Measurements from ENCODE around the gene MBP. TPM values are rescaled to one million over a fixed set of nuclear protein-coding genes. Genes with fewer than 3 reads are reported as not detected.

Gene MBP
- 100 to 1,000 TPM; 187 to 403 (median 297) TPM for polyA plus RNA-seq

- Mint-ChIP-seq H3K4me3 (peak within 1 kb of the TSS; percentile 92 to 100 (median 99)), H3K9me3 (no peaks in the 10 kb centered on the region), H3K27me3 (ENCODE audit: low read depth in 3 of 3) (peaks cover 13 to 39% (median 25%) of the 10 kb centered on the region in 3 donors), H3K36me3 (peaks cover 10 to 14% (median 12%) of the 10 kb centered on the region in 3 donors), H3K27ac (peak within 1 kb of the TSS; percentile 94 to 100 (median 97)), H3K4me1 (peaks cover 73 to 77% of the 10 kb centered on the region in 2 donors)
- DNase-seq: peak; percentile 61 to 67 (median 64)
These were observed at the start of gene MBP for GRCh38 chr18:77132369-77133050. TSS of gene MBP (minus strand) at chr18:77132783. CDS start at chr18:77105261, 27,522 bp downstream.

- Mint-ChIP-seq H3K27ac (no peak overlapping the region), H3K9me3 (peaks cover 0 to 5% (median 3%) of the 10 kb centered on the region in 6 donors), H3K36me3 (no peaks in the 10 kb centered on the region), H3K4me3 (no peak overlapping the region), H3K27me3 (ENCODE audit: low read depth in 3 of 3) (peaks cover 0 to 1% (median 1%) of the 10 kb centered on the region in 3 donors), H3K4me1 (peaks cover 4 to 9% of the 10 kb centered on the region in 2 donors)
- no peak for DNase-seq
These were observed 49.5 kb upstream of the MBP start for GRCh38 chr18:77181950-77182707.

GRCh38 chr18:77178559-77178958 lies 46.0 kb upstream of the MBP start:
- Mint-ChIP-seq H3K4me1 (peaks cover 4 to 9% of the 10 kb centered on the region in 2 donors), H3K27ac (no peak overlapping the region), H3K9me3 (no peaks in the 10 kb centered on the region), H3K4me3 (no peak overlapping the region), H3K27me3 (ENCODE audit: low read depth in 3 of 3) (peaks cover 0 to 2% (median 1%) of the 10 kb centered on the region in 3 donors), H3K36me3 (no peaks in the 10 kb centered on the region)
- DNase-seq: no peak

- no peak for DNase-seq
- H3K36me3 Mint-ChIP-seq: no peaks in the 10 kb centered on the region
- H3K27ac Mint-ChIP-seq: peak overlapping the region in 1 of 6 donors; percentile 18
- H3K4me1 Mint-ChIP-seq: peaks cover 4 to 9% of the 10 kb centered on the region in 2 donors
- peaks cover 0 to 2% (median 1%) of the 10 kb centered on the region in 3 donors for H3K27me3 Mint-ChIP-seq (ENCODE audit: low read depth in 3 of 3)
- peaks cover 0 to 1% (median 0%) of the 10 kb centered on the region in 6 donors for H3K9me3 Mint-ChIP-seq
- H3K4me3 Mint-ChIP-seq: no peak overlapping the region
These were observed 44.4 kb upstream of the MBP start for GRCh38 chr18:77177009-77177408.

GRCh38 chr18:77173275-77174030 lies 40.9 kb upstream of the MBP start:
- peaks cover 0 to 1% (median 0%) of the 10 kb centered on the region in 6 donors for H3K9me3 Mint-ChIP-seq
- no peak for DNase-seq
- no peak overlapping the region for H3K4me3 Mint-ChIP-seq
- H3K36me3 Mint-ChIP-seq: no peaks in the 10 kb centered on the region
- no peak overlapping the region for H3K27ac Mint-ChIP-seq
- peaks cover 4 to 5% (median 4%) of the 10 kb centered on the region in 3 donors for H3K27me3 Mint-ChIP-seq (ENCODE audit: low read depth in 3 of 3)
- peaks cover under 1 to 3% of the 10 kb centered on the region in 2 donors for H3K4me1 Mint-ChIP-seq

- Mint-ChIP-seq H3K4me1 (no peaks in the 10 kb centered on the region), H3K36me3 (no peaks in the 10 kb centered on the region), H3K27ac (no peak overlapping the region), H3K9me3 (peaks cover 0 to 1% (median 0%) of the 10 kb centered on the region in 6 donors), H3K27me3 (ENCODE audit: low read depth in 3 of 3) (peaks cover 4 to 5% (median 4%) of the 10 kb centered on the region in 3 donors), H3K4me3 (no peak overlapping the region)
- DNase-seq: no peak
These were observed 38.4 kb upstream of the MBP start for GRCh38 chr18:77170890-77171410.

GRCh38 chr18:77168811-77169311 lies 36.3 kb upstream of the MBP start:
- peaks cover 4 to 6% (median 5%) of the 10 kb centered on the region in 3 donors for H3K27me3 Mint-ChIP-seq (ENCODE audit: low read depth in 3 of 3)
- no peak for DNase-seq
- H3K4me3 Mint-ChIP-seq: no peak overlapping the region
- H3K27ac Mint-ChIP-seq: no peak overlapping the region
- no peaks in the 10 kb centered on the region for H3K36me3 Mint-ChIP-seq
- peaks cover 9 to 16% of the 10 kb centered on the region in 2 donors for H3K4me1 Mint-ChIP-seq
- peaks cover 0 to 1% (median 0%) of the 10 kb centered on the region in 6 donors for H3K9me3 Mint-ChIP-seq

GRCh38 chr18:77167251-77167650 lies 34.7 kb upstream of the MBP start:
- Mint-ChIP-seq H3K27ac (no peak overlapping the region), H3K27me3 (ENCODE audit: low read depth in 3 of 3) (peaks cover 4 to 13% (median 5%) of the 10 kb centered on the region in 3 donors), H3K4me1 (peaks cover 9 to 16% of the 10 kb centered on the region in 2 donors), H3K4me3 (no peak overlapping the region), H3K9me3 (peaks cover 0 to 1% (median 0%) of the 10 kb centered on the region in 6 donors), H3K36me3 (no peaks in the 10 kb centered on the region)
- DNase-seq: no peak

GRCh38 chr18:77166523-77166922 lies 33.9 kb upstream of the MBP start:
- no peak overlapping the region for H3K4me3 Mint-ChIP-seq
- H3K4me1 Mint-ChIP-seq: peaks cover 9 to 16% of the 10 kb centered on the region in 2 donors
- peaks cover 4 to 13% (median 8%) of the 10 kb centered on the region in 3 donors for H3K27me3 Mint-ChIP-seq (ENCODE audit: low read depth in 3 of 3)
- H3K9me3 Mint-ChIP-seq: no peaks in the 10 kb centered on the region
- H3K27ac Mint-ChIP-seq: no peak overlapping the region
- H3K36me3 Mint-ChIP-seq: no peaks in the 10 kb centered on the region
- no peak for DNase-seq

- H3K4me1 Mint-ChIP-seq: peaks cover 9 to 19% of the 10 kb centered on the region in 2 donors
- no peak overlapping the region for H3K4me3 Mint-ChIP-seq
- H3K9me3 Mint-ChIP-seq: no peaks in the 10 kb centered on the region
- no peaks in the 10 kb centered on the region for H3K36me3 Mint-ChIP-seq
- peaks cover 3 to 14% (median 4%) of the 10 kb centered on the region in 3 donors for H3K27me3 Mint-ChIP-seq (ENCODE audit: low read depth in 3 of 3)
- no peak for DNase-seq
- peak overlapping the region in 1 of 6 donors; percentile 32 for H3K27ac Mint-ChIP-seq
These were observed 33.1 kb upstream of the MBP start for GRCh38 chr18:77165503-77166188.

GRCh38 chr18:77164763-77165485 lies 32.3 kb upstream of the MBP start:
- Mint-ChIP-seq H3K27ac (peak overlapping the region in 1 of 6 donors; percentile 49), H3K4me3 (no peak overlapping the region), H3K36me3 (no peaks in the 10 kb centered on the region), H3K4me1 (peaks cover 9 to 22% of the 10 kb centered on the region in 2 donors), H3K9me3 (no peaks in the 10 kb centered on the region), H3K27me3 (ENCODE audit: low read depth in 3 of 3) (peaks cover 3 to 14% (median 4%) of the 10 kb centered on the region in 3 donors)
- DNase-seq: peak; percentile 17 to 22 (median 21)

- no peaks in the 10 kb centered on the region for H3K36me3 Mint-ChIP-seq
- peak overlapping the region in 1 of 5 donors; percentile 36 for H3K4me3 Mint-ChIP-seq
- peaks cover 9 to 22% of the 10 kb centered on the region in 2 donors for H3K4me1 Mint-ChIP-seq
- H3K27me3 Mint-ChIP-seq (ENCODE audit: low read depth in 3 of 3): peaks cover 3 to 14% (median 3%) of the 10 kb centered on the region in 3 donors
- H3K27ac Mint-ChIP-seq: no peak overlapping the region
- no peaks in the 10 kb centered on the region for H3K9me3 Mint-ChIP-seq
- no peak for DNase-seq
These were observed 31.4 kb upstream of the MBP start for GRCh38 chr18:77164026-77164425.
